AG09309 (cell line): ENCODE measurements around the gene CDKAL1.
A peak's percentile ranks its signal among the peaks of the same experiment; 100 is the strongest.

ENCODE experiments used
- DNase-seq: peaks from one replicate; pipeline ENCODE4 v3.0.0-alpha.2; 2010; ENCODE audit warnings: low read depth
- H3K4me3 ChIP-seq: 2 replicates; pipeline ENCODE4 v1.5.1; 2011; ENCODE audit warnings: mild to moderate bottlenecking, low read depth, low read length, moderate library complexity; ENCODE audit not compliant: control insufficient read depth
- CTCF ChIP-seq: IDR thresholded peaks from 2 replicates; pipeline ENCODE4 v1.5.1; 2011; ENCODE audit warnings: mild to moderate bottlenecking, low read depth, low read length, inconsistent platforms; ENCODE audit not compliant: insufficient read depth, control insufficient read depth; ENCODE audit errors: missing control alignments

The CDKAL1 gene

GRCh38 chr6:21180800-21181337 lies 646.6 kb downstream of the CDKAL1 start:
- TF ChIP-seq CTCF: no peak

GRCh38 chr6:21181866-21182265 lies 647.6 kb downstream of the CDKAL1 start:
- no peak overlapping the region for H3K4me3 ChIP-seq
- no peak for TF ChIP-seq CTCF
- DNase-seq: no peak

More at GRCh38 chr6:21180800-21181337, 646.6 kb downstream of the CDKAL1 start:
- no peak overlapping the region for H3K4me3 ChIP-seq
- DNase-seq: no peak

- H3K4me3 ChIP-seq: no peak overlapping the region
- no peak for TF ChIP-seq CTCF
- no peak for DNase-seq
Observed at GRCh38 chr6:21182589-21182988, 648.3 kb downstream of the CDKAL1 start.

GRCh38 chr6:21185861-21186478 lies 651.7 kb downstream of the CDKAL1 start:
- no peak for DNase-seq
- H3K4me3 ChIP-seq: no peak overlapping the region
- no peak for TF ChIP-seq CTCF

- peak; percentile 8 for DNase-seq
- H3K4me3 ChIP-seq: no peak overlapping the region
- no peak for TF ChIP-seq CTCF
Observed at GRCh38 chr6:21186479-21187055, 652.3 kb downstream of the CDKAL1 start.

- no peak for TF ChIP-seq CTCF
- H3K4me3 ChIP-seq: no peak overlapping the region
- no peak for DNase-seq
Observed at GRCh38 chr6:21187485-21187884, 653.2 kb downstream of the CDKAL1 start.
